GM23248 (cell line): ENCODE data around the gene CKAP4.

Source experiments
- EZH2 ChIP-seq: fragments of 200-600 bp; sonication (generic); IDR thresholded peaks from 2 replicates; pipeline ENCODE4 v1.6.1; 2018; ENCODE audit warnings: antibody characterized with exemption, mild to moderate bottlenecking; ENCODE audit not compliant: insufficient read depth, poor library complexity, severe bottlenecking
- EZH2phosphoT487 ChIP-seq: fragments of 200-600 bp; sonication (generic); IDR thresholded peaks from 2 replicates; pipeline ENCODE4 v1.6.1; 2018; ENCODE audit warnings: antibody characterized with exemption, moderate library complexity, mild to moderate bottlenecking, low read depth; ENCODE audit not compliant: insufficient read depth

DNA sequence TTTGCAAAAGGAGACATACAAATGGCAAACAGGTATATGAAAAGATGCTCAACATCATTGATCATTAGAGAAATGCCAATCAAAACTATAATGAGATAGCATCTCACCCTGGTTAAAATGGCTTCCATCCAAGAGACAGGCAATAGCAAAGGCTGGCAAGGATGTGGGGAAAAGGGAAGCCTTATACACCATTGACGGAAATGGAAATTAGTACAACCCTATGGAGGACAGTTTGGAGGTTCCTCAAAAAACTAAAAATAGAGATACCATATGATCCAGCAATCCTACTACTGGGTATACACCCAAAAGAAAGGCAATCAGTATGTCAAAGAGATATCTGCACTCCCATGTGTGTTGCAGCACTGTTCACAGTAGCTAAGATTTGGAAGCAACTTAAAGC is 17.3 kb upstream of the CKAP4 start:
- TF ChIP-seq EZH2: no peak
- TF ChIP-seq EZH2phosphoT487: no peak
